K562 (cell line): ENCODE data around the gene CTDSP1. TPM values are rescaled to one million over a fixed set of nuclear protein-coding genes. Genes with fewer than 3 reads are reported as not detected.
A peak's percentile ranks its signal among the peaks of the same experiment; 100 is the strongest.

Experiments
- ATF2 ChIP-seq: sonication (generic); formaldehyde crosslinking; IDR thresholded peaks from 2 replicates; pipeline ENCODE4 v1.8.1; 2022; ENCODE audit warnings: missing genetic modification reagents
- BMI1 ChIP-seq: fragments of 150-350 bp; IDR thresholded peaks from 2 replicates; pipeline ENCODE4 v1.6.1; 2014; ENCODE audit warnings: low read length
- GABPA ChIP-seq: fragments of 200-800 bp; sonication (Bioruptor generic); conservative IDR thresholded peaks from 2 replicates; pipeline ENCODE4 v1.6.1; 2016; ENCODE audit warnings: low read depth, missing genetic modification characterization, missing compliant biosample characterization
- HMBOX1 ChIP-seq: sonication (generic); IDR thresholded peaks from 2 replicates; pipeline ENCODE4 v1.6.1; 2016
- LEF1 ChIP-seq: fragments of 450-650 bp; IDR thresholded peaks from 2 replicates; pipeline ENCODE4 v1.6.1; 2016; ENCODE audit warnings: mild to moderate bottlenecking
- MED1 ChIP-seq: sonication (generic); formaldehyde crosslinking; IDR thresholded peaks from 2 replicates; pipeline ENCODE4 v1.8.1; 2023; ENCODE audit warnings: missing genetic modification reagents, borderline replicate concordance
- NUFIP1 ChIP-seq: fragments of 450-650 bp; IDR thresholded peaks from 2 replicates; pipeline ENCODE4 v1.6.1; 2018; ENCODE audit not compliant: partially characterized antibody
- PPARD ChIP-seq: fragments of 250-450 bp; sonication (Bioruptor Pico); IDR thresholded peaks from 2 replicates; pipeline ENCODE4 v1.8.0; 2022; ENCODE audit warnings: inconsistent platforms, mild to moderate bottlenecking, moderate library complexity
- RREB1 ChIP-seq: fragments of 250-450 bp; sonication (Bioruptor Pico); IDR thresholded peaks from 2 replicates; pipeline ENCODE4 v1.4.0; 2020
- SMAD1 ChIP-seq: fragments of 150-350 bp; IDR thresholded peaks from 2 replicates; pipeline ENCODE4 v1.6.1; 2014; ENCODE audit warnings: low read length, low read depth; ENCODE audit not compliant: partially characterized antibody
- TGIF2 ChIP-seq: sonication (generic); formaldehyde crosslinking; IDR thresholded peaks from 2 replicates; pipeline ENCODE4 v1.8.1; 2022; ENCODE audit warnings: mild to moderate bottlenecking, missing genetic modification reagents, moderate library complexity
- ZNF232 ChIP-seq: sonication (generic); formaldehyde crosslinking; IDR thresholded peaks from 2 replicates; pipeline ENCODE4 v1.8.0; 2022; ENCODE audit warnings: mild to moderate bottlenecking, missing genetic modification reagents
- ZNF75A ChIP-seq: fragments of 450-650 bp; formaldehyde crosslinking; IDR thresholded peaks from 2 replicates; pipeline ENCODE4 v1.4.0; 2020; ENCODE audit warnings: mild to moderate bottlenecking
- polyA plus RNA-seq, 8 experiments: library from polyadenylated mRNA; depleted of rRNA in 4 of 8; stranded (reverse) in 5 of 8; unstranded in 3 of 8; fragments of >200 nt; fragmentation: Nextera tagmentation in 2 of 8; fragmentation: Illumina TruSeq in 1 of 8; extraction: Ambion mirVana in 2 of 8; extraction: Trizol in 1 of 8; gene quantifications; 2 replicates each; pipeline versions ENCODE4 v1.2.1 to v1.2.3, GENCODE V29; 2011 to 2014; ENCODE audit warnings: inconsistent platforms in 1 of 8, missing spikeins in 1 of 8
- total RNA-seq, 7 experiments: library from RNA; depleted of rRNA in 6 of 7; stranded (reverse); fragments of >200 nt in 6 of 7; fragmentation: Illumina TruSeq in 2 of 7; extraction: Trizol in 2 of 7; gene quantifications; 2 replicates each; pipeline versions ENCODE4 v1.2.1 to v1.2.3, GENCODE V29; 2011 to 2021; ENCODE audit warnings: low replicate concordance in 1 of 7
- TF ChIP-seq, protein P1 (sequence below): fragments of 450-650 bp; IDR thresholded peaks from 2 replicates; pipeline ENCODE4 v1.6.1; 2018; ENCODE audit warnings: mild to moderate bottlenecking, low read depth; ENCODE audit not compliant: partially characterized antibody
- TF ChIP-seq, protein P2 (sequence below): fragments of 450-650 bp; IDR thresholded peaks from 2 replicates; pipeline ENCODE4 v1.6.1; 2016; ENCODE audit warnings: borderline replicate concordance

The CTDSP1 gene
- total and polyA plus RNA-seq, 9 of the 15 experiments (the other 6 are each of a cell fraction or from before 2014, with no cell fraction given) = 2.4 to 74.8 (median 45.8) TPM

DNA sequence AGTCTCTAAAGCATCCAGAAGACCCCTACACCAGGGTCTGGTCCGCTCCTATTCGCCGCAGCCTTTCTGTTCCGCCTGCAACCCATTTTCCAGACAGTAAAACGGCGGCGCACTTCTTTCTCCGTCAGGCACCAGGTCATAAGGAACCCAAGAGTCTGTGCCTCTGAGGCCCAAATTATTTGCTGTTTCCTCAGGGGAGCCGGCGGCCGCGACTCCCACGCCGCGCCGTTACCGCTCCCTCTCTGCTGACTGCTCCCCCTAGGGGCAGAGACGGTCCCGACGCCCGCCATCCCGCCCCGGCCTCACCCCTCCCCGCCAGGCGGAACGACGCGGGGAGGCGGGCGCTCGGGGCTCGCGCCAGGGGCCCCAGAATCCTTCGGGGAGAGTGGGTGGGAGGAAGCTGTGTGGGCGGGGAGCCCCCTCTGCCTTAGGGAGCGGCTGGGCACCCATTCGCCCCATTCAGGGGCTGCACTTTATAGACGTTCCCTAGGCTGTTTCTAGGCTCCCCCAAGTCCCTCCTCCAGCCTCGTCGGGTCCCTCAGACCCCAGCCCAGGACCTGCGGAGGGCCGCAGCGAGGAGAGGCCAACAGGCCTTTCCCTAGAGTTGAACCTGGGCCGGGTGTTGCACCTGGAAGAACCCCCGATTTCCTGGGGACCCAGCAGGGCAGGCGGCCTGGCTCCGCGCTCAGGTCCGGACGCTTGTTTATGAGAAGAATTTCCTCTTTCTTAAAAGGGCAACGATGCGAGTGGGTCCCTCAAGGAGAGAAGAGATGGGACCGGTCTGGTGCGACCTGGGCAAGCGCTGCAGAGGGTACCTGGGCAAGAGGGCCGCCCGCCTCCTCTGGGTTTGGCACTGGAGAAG lies 3.6 kb upstream of the CTDSP1 start (continued):
- TF ChIP-seq SMAD1 = no peak
- TF ChIP-seq RREB1 (CRISPR knock-in tag) = no peak; the same call in 1 of the 2 replicates
- no peak for TF ChIP-seq ATF2
- TF ChIP-seq TGIF2 (CRISPR knock-in tag) = no peak; the same call in 1 of the 2 replicates
- no peak for TF ChIP-seq ZNF75A (CRISPR knock-in tag)
- TF ChIP-seq, protein P1, sequence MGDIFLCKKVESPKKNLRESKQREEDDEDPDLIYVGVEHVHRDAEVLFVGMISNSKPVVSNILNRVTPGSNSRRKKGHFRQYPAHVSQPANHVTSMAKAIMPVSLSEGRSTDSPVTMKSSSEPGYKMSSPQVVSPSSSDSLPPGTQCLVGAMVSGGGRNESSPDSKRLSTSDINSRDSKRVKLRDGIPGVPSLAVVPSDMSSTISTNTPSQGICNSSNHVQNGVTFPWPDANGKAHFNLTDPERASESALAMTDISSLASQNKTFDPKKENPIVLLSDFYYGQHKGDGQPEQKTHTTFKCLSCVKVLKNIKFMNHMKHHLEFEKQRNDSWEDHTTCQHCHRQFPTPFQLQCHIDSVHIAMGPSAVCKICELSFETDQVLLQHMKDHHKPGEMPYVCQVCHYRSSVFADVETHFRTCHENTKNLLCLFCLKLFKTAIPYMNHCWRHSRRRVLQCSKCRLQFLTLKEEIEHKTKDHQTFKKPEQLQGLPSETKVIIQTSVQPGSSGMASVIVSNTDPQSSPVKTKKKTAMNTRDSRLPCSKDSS = no peak
- TF ChIP-seq GABPA = peak; percentile 62
- no peak for TF ChIP-seq PPARD
- TF ChIP-seq NUFIP1 = no peak
- TF ChIP-seq ZNF232 (CRISPR knock-in tag) = peak; percentile 31; the same call in 1 of the 2 replicates
- TF ChIP-seq BMI1 = no peak
- TF ChIP-seq LEF1 = no peak
- TF ChIP-seq MED1 (CRISPR knock-in tag) = no peak
- TF ChIP-seq HMBOX1 = peak; percentile 8; the same call in 1 of the 2 replicates
- TF ChIP-seq, protein P2, sequence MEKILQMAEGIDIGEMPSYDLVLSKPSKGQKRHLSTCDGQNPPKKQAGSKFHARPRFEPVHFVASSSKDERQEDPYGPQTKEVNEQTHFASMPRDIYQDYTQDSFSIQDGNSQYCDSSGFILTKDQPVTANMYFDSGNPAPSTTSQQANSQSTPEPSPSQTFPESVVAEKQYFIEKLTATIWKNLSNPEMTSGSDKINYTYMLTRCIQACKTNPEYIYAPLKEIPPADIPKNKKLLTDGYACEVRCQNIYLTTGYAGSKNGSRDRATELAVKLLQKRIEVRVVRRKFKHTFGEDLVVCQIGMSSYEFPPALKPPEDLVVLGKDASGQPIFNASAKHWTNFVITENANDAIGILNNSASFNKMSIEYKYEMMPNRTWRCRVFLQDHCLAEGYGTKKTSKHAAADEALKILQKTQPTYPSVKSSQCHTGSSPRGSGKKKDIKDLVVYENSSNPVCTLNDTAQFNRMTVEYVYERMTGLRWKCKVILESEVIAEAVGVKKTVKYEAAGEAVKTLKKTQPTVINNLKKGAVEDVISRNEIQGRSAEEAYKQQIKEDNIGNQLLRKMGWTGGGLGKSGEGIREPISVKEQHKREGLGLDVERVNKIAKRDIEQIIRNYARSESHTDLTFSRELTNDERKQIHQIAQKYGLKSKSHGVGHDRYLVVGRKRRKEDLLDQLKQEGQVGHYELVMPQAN = no peak
